ENCODE data around the gene KCNH4. TPM values are rescaled to one million over a fixed set of nuclear protein-coding genes. Genes with fewer than 3 reads are reported as not detected.
A peak's percentile ranks its signal among the peaks of the same experiment; 100 is the strongest.

KCNH4 gene
- total and polyA plus RNA-seq, 8 donors: not detected

- Histone ChIP-seq H3K27me3 (no peaks in the 10 kb centered on the region), H3K4me3 (peak overlapping the region in 3 of 4 donors; percentile 17 to 34 (median 31)), H3K27ac (no peak overlapping the region), H3K36me3 (peaks cover 11 to 64% (median 50%) of the 10 kb centered on the region in 4 donors), H3K4me1 (peaks cover 9 to 30% (median 24%) of the 10 kb centered on the region in 4 donors), H3K9me3 (no peaks in the 10 kb centered on the region)
- intact Hi-C loops (cut with DNase I; ENCODE audit: low total_unique reads): no loop called here
- DNase-seq: no peak
- WGBS, 5 donors: 76 to 84% (median 80%) methylated on average over 6 of the region's 6 CpGs
- no peak for TF ChIP-seq POLR2AphosphoS5 (IDR thresholded peaks at IDR 0.05)
- TF ChIP-seq CTCF (IDR thresholded peaks at IDR 0.05): no peak
- TF ChIP-seq EP300 (IDR thresholded peaks at IDR 0.05): no peak
- no peak for TF ChIP-seq POLR2A (IDR thresholded peaks at IDR 0.05)
These were observed 73.8 kb downstream of the KCNH4 start for GRCh38 chr17:42107124-42107523.

Other genes starting within 250 kb of the KCNH4 start
- 10 to 100 TPM; 21.0 to 47.2 (median 30.7) TPM for gene CNP, start 214.3 kb downstream of the KCNH4 start, total RNA-seq
- 10 to 100 TPM; 27.3 to 29.1 (median 29.0) TPM for gene CNP, start 214.3 kb downstream of the KCNH4 start, polyA plus RNA-seq
- gene DNAJC7, start 163.7 kb downstream of the KCNH4 start, total RNA-seq: 100 to 1,000 TPM in 1 of 5 donors, 10 to 100 TPM in 4; 12.3 to 161 (median 61.6) TPM
- gene DNAJC7, start 163.7 kb downstream of the KCNH4 start, polyA plus RNA-seq: 10 to 100 TPM; 66.7 to 93.3 (median 74.5) TPM
- gene NKIRAS2, start 161.1 kb downstream of the KCNH4 start, total RNA-seq: 10 to 100 TPM in 4 of 5 donors, 1 to 10 TPM in 1; 7.5 to 27.4 (median 19.6) TPM
- 10 to 100 TPM; 16.8 to 28.5 (median 27.6) TPM for gene NKIRAS2, start 161.1 kb downstream of the KCNH4 start, polyA plus RNA-seq
- gene C17orf113, start 130.5 kb downstream of the KCNH4 start, total RNA-seq: 1 to 10 TPM in 3 of 5 donors, not detected in 2; 1.8 to 5.2 (median 2.5) TPM
- under 1 TPM; 0.31 to 0.92 (median 0.68) TPM for gene C17orf113, start 130.5 kb downstream of the KCNH4 start, polyA plus RNA-seq
- under 1 TPM in 1 of 5 donors, not detected in 4; 0.87 TPM for gene ZNF385C, start 82.7 kb downstream of the KCNH4 start, total RNA-seq
- gene ZNF385C, start 82.7 kb downstream of the KCNH4 start, polyA plus RNA-seq: 1 to 10 TPM in 1 of 3 donors, under 1 TPM in 2; 0.31 to 1.4 (median 0.53) TPM
- 10 to 100 TPM in 2 of 5 donors, 1 to 10 TPM in 3; 3.2 to 21.9 (median 9.8) TPM for gene DHX58, start 68.4 kb downstream of the KCNH4 start, total RNA-seq
- gene DHX58, start 68.4 kb downstream of the KCNH4 start, polyA plus RNA-seq: 10 to 100 TPM; 15.1 to 23.4 (median 20.3) TPM
- 100 to 1,000 TPM in 1 of 5 donors, 10 to 100 TPM in 4; 10.1 to 114 (median 74.7) TPM for gene KAT2A, start 59.8 kb downstream of the KCNH4 start, total RNA-seq
- 10 to 100 TPM; 25.0 to 90.2 (median 29.3) TPM for gene KAT2A, start 59.8 kb downstream of the KCNH4 start, polyA plus RNA-seq
- gene HSPB9, start 58.3 kb downstream of the KCNH4 start, total RNA-seq: not detected
- under 1 TPM; 0.25 to 0.61 (median 0.35) TPM for gene HSPB9, start 58.3 kb downstream of the KCNH4 start, polyA plus RNA-seq
- gene RAB5C, start 26.2 kb downstream of the KCNH4 start, total RNA-seq: 100 to 1,000 TPM in 1 of 5 donors, 10 to 100 TPM in 4; 26.8 to 105 (median 69.2) TPM
- gene RAB5C, start 26.2 kb downstream of the KCNH4 start, polyA plus RNA-seq: 100 to 1,000 TPM in 2 of 3 donors, 10 to 100 TPM in 1; 67.0 to 225 (median 170) TPM
- gene HCRT, start 4.3 kb upstream of the KCNH4 start, total RNA-seq: not detected
- gene HCRT, start 4.3 kb upstream of the KCNH4 start, polyA plus RNA-seq: not detected
- gene GHDC, start 13.4 kb upstream of the KCNH4 start, total RNA-seq: 10 to 100 TPM in 3 of 5 donors, 1 to 10 TPM in 1, not detected in 1; 7.1 to 43.2 (median 13.5) TPM
- gene GHDC, start 13.4 kb upstream of the KCNH4 start, polyA plus RNA-seq: 10 to 100 TPM; 11.3 to 14.5 (median 13.9) TPM
- gene STAT5B, start 95.2 kb upstream of the KCNH4 start, total RNA-seq: 10 to 100 TPM; 51.4 to 86.2 (median 62.4) TPM
- gene STAT5B, start 95.2 kb upstream of the KCNH4 start, polyA plus RNA-seq: 10 to 100 TPM; 18.9 to 24.1 (median 19.8) TPM
- gene STAT5A, start 107.4 kb upstream of the KCNH4 start, total RNA-seq: 10 to 100 TPM; 16.2 to 81.7 (median 20.6) TPM
- 10 to 100 TPM in 2 of 3 donors, 1 to 10 TPM in 1; 9.6 to 10.5 (median 10.5) TPM for gene STAT5A, start 107.4 kb upstream of the KCNH4 start, polyA plus RNA-seq
- gene STAT3, start 207.3 kb upstream of the KCNH4 start, total RNA-seq: 100 to 1,000 TPM in 4 of 5 donors, 10 to 100 TPM in 1; 70.4 to 207 (median 159) TPM
- gene STAT3, start 207.3 kb upstream of the KCNH4 start, polyA plus RNA-seq: 10 to 100 TPM; 31.3 to 46.6 (median 42.3) TPM
- 100 to 1,000 TPM in 3 of 5 donors, 10 to 100 TPM in 2; 75.2 to 244 (median 162) TPM for gene CAVIN1, start 242.1 kb upstream of the KCNH4 start, total RNA-seq
- gene CAVIN1, start 242.1 kb upstream of the KCNH4 start, polyA plus RNA-seq: 100 to 1,000 TPM in 1 of 3 donors, 10 to 100 TPM in 2; 61.2 to 104 (median 94.2) TPM